Measurements from ENCODE around the gene MSH5. TPM values are rescaled to one million over a fixed set of nuclear protein-coding genes. Genes with fewer than 3 reads are reported as not detected.
"Not testable (repeated sequence)": the region's sequence is repeated elsewhere in the genome, so short reads cannot be mapped to it uniquely, and the experiment has no call there.

The MSH5 gene
- total RNA-seq (2014; rRNA removed; shearing (Covaris generic)): 19.6 and 20.9 TPM in 2 replicates

DNA sequence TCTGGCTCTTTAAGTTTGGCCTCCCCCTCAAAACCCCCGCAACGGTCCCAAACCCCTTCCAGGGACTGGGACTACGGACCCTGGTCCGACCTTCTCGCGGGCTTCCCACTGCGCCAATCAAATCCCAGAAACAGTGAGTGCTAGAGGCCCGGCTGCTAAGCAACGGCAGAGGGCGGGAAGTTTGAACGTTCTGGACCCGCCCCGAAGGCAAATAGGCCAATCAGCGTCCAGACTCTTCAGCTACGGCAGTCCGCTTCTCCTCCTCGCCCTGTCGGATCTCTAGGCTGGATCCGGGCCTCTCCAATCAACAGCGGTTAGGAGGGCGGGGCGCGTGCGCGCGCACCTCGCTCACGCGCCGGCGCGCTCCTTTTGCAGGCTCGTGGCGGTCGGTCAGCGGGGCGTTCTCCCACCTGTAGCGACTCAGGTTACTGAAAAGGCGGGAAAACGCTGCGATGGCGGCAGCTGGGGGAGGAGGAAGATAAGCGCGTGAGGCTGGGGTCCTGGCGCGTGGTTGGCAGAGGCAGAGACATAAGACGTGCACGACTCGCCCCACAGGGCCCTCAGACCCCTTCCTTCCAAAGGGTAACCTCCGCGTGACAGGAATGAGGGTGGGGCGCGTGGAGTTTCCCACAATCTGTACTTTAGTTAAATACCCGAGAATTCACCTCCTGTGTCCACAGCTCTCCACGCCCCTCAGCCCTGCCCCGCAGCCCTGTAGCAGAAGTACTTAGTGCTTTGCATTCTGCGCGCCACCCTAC lies at the start of gene MSH5:
MSH5 (plus strand) TSS at position 367 of the 758 bp plus-strand sequence. CDS start 462 bp downstream, outside the sequence.
- DNase-seq (ENCODE audit: low spot score): peak; percentile 99

DNA sequence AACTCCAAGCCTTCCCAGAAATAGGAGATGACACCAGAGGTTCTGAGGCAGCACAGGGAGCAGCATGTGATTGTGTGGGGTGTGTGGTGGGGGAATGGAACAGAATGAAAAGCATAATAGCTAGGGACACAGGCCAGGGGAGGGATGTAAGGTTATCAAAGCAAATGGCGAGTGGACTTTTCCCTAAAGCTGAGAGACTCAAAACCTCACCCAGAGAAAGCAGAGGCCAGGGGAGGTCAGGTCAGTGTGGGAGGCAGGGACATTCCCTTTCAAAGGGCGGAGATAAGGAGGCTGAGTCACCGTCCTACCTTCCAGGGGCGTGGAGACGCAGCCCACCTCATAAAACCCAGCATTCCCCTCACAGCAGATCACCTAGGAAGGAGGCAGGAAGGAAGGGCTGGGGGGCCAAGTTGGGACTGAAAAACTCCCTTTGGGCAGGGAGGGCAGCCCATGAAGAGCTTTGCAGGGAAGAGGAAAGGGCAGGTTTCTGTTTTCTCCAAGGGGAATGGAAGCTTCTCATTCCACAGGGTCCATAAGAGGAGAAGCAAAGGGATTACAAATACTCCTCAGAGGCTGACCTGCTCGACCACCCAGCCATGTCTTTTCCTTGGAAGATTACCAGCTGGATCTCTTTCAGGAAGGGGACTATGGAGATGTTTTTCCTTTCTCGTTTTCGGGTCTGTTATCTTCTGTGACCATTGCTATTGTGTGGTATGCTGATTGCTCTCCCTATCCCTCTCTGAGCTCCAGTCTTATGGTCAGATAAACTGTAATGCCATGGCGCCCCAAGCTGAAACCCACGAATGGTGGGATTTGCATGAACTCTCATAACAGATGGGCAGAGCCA lies 49.4 kb upstream of the MSH5 start:
- peak; percentile 39 for DNase-seq (ENCODE audit: low spot score)

DNA sequence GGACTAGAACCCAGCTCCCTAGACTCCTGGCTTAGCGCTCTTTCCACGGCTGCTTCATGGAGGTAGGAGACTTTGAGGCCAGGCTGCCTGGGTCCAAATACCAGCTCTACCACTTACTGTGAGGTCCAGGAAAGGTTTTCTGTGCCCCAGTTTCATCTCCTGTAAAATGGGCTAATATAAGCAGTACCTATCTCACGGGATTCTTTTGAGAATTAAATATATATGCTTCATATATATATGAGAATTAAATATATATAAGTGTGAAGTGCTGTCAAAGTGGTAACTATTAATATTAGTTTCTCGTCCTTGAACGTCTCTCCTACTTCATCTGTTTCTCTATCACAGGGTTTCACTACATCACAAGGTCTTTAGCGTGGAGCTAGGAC lies 48.7 kb upstream of the MSH5 start:
- DNase-seq (ENCODE audit: low spot score): no peak

DNA sequence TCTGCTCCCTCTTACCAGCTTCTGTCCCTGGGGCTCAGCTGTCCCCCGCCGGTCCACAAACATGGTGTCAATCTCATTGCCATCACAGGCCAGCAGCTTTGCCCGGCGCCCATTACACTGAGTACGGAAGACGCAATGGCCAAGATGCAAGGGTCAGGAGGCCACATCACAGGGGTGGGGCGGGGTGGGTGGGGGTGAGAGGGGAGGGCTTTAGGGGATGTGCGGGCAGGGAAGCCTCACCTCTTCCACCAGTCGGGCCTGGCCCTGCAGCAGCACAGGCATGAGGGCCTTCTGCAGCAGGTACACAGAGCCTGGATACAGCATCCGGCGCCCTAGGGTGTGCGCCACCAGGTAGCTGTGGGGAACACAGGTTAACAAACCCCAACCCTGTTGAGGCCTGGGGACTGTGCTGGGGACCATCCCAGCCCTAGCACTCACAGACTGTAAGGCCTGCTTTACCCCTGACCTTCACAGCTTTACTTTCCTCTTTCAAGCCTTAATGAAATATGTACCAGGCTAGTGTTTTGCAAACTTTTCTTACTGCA lies 48.2 kb upstream of the MSH5 start:
- no peak for DNase-seq (ENCODE audit: low spot score)

DNA sequence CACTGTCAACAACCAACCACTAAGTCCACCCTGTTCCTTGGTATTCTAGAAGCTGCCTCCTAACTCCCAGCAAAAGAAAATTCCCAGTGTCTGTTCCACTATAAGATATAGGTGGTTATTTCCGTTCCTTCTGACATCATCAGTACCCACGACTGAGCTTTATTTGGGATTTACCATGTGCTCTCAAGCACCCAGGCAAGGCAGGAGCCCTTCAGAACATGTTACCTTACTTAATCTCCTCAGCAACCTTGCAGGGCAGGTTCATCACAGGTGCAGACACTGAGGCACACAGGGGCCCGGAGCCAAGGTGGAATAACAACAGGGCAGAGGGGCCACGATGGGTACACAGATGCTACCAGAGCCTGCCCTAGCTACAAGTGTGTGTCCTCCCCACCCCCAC lies 47.5 kb upstream of the MSH5 start:
- DNase-seq (ENCODE audit: low spot score): no peak

DNA sequence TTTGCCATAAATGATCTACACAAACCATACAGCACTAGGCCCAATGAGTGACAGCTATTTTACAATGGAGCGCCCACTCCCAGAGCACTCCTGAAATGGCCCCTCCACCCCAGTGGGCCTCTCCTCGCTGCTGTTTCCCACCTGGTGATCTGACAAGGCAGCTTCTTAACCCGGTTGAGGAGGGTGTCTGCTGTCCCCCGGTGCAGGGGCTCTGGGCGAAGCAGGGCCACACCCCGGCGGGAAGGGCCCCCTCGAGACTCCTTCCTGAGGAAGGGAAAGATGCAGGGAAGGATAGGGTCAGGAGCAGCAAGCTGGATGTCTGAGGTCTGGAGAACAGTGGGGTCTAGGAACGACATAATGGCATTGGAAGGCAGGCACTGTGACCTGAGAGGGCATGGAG lies 46.9 kb upstream of the MSH5 start:
- DNase-seq (ENCODE audit: low spot score): no peak

DNA sequence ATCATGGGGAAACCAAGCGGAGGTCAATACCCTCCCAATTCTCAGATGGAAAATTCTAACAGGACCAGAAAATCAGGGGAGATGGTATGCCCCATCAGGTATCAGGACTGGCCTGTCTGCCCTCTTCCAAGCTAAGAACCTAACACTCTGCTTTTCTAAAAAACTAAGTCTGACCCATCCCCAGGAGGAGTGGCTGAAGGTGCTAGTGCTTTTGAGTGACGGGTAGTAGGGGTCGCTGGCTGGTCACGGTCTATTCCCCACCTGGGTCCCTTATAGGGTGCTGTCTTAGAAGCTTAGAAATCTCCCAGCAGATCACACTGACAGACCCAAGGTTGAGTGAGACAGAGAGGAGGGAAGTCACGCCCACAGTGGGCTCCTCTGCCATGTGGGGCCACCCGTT lies 46.3 kb upstream of the MSH5 start:
- no peak for DNase-seq (ENCODE audit: low spot score)

DNA sequence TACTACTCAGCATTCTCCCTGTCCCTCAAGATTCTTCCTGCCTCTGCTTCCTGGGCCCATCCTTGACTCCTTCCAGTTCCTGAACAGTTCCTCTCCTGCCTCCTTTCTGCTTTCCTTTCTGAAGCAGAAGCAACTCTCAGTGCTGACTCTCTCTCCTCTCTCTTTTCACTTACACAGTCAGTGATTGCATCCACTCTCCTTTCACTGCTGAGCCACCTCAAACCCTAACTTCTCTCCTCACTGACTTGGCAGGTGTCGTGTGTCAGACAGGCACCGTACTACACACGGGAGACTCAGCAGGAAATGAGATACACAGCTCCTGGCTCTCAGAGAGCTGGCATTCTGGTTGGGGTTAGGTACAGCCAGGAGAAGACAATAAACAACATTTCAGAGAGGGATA lies 42.2 kb upstream of the MSH5 start:
- no peak for DNase-seq (ENCODE audit: low spot score)

DNA sequence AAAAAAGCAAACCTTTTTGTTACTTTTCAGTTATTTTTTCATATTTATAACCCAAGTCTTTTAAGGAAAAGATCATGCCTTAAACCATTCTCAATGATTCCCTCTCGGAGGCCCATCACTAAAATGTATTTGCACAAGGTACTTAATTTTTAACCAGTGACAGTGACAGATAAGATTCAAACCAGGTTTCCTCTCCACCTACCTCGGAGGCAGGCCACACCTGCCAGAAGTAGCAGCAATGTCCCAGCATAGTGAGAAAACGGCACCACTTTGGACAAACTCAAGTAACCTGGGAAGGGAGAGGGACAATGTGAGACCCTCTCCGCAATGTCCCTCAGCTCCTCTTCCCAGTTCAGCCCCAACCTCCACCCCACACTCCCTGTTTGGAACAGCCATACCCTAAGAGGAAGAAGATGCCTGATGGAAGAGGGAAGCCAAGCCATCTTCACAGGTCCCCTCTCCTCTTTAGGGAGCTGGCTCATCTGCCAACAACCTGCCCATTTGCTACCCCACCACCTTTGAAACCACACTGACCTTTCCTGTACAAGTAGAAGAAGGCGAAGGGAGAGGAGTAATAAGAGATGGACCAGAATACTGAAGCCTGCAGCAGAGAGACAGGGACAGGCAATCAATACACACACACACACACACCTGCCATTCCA lies 38.9 kb upstream of the MSH5 start:
- DNase-seq (ENCODE audit: low spot score): no peak

DNA sequence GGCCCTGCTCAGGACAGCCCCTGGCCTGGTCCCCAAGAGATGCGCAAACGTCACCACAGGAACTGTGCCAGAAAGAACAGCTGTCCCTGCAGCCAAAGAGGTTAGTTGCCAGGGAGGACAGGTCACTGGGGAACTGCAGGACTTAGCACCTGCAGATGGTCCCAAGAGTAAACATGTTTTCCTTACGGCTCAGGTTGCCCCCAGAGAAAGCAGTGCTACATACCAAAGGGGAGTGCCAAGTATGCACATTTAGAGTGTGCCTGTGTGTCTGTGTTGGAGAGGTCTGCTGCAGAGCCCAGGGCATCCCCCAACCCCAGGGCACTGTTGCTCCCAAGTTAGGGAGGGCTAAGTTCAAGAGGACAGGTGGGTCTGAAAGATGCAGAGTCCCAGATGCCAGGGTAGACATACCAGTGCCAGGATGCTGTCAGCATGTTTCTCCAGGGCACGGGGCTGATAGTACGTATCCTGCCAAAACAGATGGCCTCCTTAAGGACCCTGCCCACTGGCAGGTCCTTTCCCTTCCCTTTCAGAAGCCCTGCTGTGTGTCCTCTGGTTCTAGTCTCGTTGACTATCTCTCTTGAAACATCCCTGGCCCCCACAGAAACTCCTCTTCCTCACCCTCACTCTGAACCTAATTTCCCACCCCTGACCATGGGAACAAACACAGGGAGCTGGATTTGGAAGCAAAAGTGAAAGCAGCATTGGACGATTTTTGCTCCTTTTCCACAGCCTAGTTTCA lies 38.0 kb upstream of the MSH5 start:
- no peak for DNase-seq (ENCODE audit: low spot score)

DNA sequence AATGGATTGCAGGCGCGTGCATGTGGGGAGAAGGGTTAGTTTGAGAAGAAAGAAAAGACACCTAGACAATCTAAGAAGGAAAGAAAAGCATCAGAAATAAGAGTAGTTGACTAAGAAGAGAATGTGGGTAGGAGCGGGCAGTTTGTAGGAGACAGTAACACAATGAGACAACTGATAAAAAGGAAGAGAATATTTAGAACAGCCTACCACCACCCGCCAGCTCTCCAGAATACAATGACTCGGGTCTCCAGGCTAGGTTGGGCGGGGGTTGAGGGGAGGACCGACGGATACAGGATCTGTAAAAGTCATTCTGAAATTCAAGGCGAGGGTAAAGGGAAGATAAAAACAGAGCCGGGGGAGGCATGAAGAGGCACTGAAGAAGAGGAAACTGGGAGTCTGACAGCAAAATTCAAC lies 37.4 kb upstream of the MSH5 start:
- no peak for DNase-seq (ENCODE audit: low spot score)

DNA sequence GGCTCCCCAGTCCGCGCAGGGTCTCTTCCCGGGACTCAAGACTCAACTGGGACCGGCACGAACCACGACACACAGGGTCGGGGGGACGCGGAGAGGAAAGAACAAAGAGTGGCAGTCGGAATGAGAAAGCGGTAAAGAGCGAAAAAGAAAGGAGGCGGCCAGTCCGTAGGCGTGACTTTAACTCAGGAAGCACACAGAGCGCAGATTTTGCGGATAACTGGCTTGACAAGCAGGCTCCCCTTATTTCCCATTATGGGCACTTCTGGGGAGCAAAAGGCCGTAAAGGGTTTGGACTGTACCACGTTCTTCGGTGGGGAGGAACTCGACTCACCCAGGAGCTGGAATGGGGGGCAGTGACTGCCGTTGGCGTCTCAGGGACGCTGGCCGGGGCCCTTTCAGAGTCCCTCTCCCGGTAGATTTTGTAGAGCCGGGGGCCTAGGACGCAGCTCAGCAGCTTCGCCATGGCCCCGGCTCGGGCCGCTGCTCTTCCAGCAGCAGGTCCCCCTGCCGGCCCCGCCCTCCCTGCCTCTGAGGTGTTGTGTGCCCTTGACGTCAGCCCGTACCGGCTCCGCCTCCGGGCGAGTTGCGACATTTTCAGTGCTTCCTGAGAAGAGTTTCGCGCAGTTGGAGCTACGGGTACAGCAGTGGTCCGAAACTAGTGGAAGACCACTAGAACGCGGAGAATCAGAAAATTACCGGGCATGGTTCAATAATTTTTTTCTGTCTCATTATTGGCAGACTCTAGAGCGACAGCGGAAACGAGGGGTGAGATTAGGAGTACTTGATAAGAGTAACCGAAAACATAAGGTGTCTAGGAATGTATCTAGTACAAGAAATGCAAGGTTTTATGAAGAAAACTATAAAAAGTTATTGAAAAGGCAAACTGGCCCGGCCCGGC lies 36.7 kb upstream of the MSH5 start, which contains the start of gene ABHD16A:
ABHD16A (minus strand) TSS at position 506 of the 898 bp plus-strand sequence; CDS start at position 463, 43 bp downstream.
- peak; percentile 98 for DNase-seq (ENCODE audit: low spot score)

DNA sequence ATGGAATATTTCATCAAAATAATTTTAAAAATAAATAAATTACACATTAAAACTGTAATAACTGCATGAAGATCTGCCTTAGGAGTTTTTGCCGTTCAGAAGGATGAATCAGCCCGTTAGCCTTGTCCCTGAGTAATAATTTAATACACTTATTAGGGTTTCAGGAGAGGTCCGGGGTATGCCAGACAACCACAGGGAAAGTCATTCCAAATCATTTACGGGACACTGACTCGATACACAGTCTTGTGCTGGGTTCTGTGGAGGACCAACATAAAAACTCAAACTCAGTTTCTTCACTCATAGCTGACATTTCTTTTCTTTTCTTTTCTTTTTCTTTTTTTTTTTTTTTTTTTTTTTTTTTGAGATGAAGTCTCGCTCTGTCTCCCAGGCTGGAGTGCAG lies 33.9 kb upstream of the MSH5 start:
- no peak for DNase-seq (ENCODE audit: low spot score)

DNA sequence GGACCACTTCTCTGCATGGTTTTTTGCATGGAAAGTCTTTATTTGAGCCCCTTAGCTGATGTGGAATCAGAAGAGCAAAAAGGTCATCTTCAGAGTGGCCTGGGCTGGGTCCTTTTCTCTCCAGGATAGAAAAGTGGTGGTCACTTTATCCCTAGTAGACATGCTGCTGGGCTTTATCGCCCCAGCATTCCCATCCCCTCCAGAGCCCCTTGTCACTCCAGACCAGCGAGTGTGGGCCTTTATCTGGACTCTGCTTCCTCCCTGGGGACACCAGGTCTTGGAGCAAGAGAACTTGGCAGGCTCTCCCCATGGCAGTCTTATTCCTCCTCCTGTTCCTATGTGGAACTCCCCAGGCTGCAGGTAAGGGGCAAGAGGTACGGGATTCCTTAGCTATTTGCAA lies 33.2 kb upstream of the MSH5 start, which contains the start of gene LY6G6F:
LY6G6F (plus strand) TSS at position 268 of the 400 bp plus-strand sequence; CDS start at position 309, 41 bp downstream.
- DNase-seq (ENCODE audit: low spot score): no peak

DNA sequence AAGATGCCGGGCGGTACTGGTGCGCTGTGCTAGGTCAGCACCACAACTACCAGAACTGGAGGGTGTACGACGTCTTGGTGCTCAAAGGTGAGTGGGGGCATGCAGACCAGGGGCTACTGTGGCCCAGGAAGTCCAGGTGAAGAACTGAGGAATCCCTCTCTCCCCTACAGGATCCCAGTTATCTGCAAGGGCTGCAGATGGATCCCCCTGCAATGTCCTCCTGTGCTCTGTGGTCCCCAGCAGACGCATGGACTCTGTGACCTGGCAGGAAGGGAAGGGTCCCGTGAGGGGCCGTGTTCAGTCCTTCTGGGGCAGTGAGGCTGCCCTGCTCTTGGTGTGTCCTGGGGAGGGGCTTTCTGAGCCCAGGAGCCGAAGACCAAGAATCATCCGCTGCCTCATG lies 32.1 kb upstream of the MSH5 start:
- DNase-seq (ENCODE audit: low spot score): no peak

DNA sequence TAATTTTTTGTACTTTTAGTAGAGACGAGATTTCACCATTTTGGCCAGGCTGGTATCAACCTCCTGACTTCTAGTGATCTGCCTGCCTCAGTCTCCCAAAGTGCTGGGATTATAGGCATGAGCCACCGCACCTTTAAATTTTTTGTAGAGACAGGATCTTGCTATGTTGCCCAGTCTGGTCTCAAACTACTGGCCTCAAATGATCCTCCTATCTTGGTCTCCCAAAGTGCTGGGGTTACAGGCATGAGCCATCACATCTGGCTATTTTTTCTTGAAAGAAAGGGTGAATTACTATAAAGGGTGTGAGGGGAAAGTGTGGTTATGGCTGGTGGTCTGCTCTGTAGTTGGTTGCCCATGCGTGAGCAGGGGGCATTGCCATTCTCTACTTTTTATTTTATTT lies 31.6 kb upstream of the MSH5 start:
- DNase-seq (ENCODE audit: low spot score): no peak

DNA sequence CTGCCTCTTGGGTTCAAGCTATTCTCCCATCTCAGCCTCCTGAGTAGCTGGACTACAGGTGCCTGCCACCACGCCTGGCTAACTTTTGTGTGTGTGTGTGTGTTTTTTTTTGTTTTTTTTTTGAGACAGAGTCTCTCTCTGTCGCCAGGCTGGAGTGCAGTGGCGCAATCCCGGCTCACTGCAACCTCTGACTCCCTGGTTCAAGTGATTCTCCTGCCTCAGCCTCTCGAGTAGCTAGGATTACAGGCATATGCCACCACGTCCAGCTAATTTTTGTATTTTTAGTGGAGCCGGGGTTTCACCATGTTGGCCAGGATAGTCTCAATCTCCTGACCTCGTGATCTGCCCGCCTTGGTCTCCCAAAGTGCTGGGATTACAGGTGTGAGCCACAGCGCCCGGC lies 30.6 kb upstream of the MSH5 start:
- not testable (repeated sequence) for DNase-seq (ENCODE audit: low spot score)

DNA sequence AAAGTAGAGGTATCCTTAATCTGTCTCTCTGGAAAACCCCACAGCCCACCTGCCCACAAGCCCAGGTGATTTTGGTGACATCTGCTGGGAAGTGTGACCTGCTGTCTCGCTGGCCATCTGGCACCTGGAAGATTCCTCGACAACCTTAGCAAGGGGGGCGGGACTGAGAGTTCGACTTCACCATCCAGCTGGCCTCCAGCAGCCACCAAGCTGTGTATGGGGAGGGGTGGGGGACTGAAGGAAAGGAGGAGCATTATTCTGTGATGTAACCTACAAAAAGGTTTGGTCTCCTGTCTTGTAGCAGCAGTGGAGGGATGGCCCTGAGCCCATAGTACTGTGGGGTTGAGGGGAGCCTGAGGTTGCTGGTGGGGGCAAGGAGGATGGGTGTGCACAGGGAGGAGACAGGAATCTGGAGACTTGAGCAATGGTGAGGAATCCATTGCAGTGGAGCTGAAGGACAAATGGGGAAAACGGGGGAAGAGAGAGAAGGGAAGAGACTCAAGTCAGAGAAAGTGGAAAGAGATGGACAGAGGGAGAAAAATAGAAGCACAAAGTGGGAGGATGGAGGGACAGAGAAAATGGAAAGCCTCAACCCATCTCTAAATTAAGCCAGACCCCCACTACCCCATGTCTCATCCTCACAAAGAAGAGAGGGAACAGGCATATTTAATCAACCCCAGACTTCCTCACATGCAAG lies 29.1 kb upstream of the MSH5 start:
- no peak for DNase-seq (ENCODE audit: low spot score)

DNA sequence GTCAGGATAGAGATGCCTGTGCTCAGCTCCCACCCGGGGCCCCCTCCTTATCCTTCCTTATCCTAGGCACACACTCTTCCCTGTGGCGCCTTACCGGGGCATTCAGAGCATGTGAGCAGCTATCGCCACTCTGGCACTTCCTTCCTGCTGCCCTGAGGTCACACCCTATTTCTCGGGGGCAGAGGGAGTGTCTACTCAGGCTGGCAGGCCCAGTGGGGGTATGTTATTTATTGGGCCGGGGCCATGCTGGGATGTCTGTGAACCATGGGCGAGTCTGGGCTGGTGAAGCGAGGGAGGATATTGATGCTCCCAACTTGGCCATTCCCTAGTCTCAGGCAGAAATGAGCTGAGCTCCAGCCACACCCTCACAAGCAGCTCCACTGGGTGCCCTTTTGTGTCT lies 28.6 kb upstream of the MSH5 start:
- DNase-seq (ENCODE audit: low spot score): no peak

All from HT-29 (cell line).